Activated T-cell treated with anti-CD3 and anti-CD28 coated beads, Interleukin-2, amount 50 U/mL, for 4 hours (primary cell): ENCODE results near the gene CNEP1R1. TPM values are rescaled to one million over a fixed set of nuclear protein-coding genes. Genes with fewer than 3 reads are reported as not detected.
A peak's percentile ranks its signal among the peaks of the same experiment; 100 is the strongest.

Source experiments
- ATAC-seq, 2 donors: fragments of 200-7000 bp; cut with Tn5 transposase; one replicate each; pipeline ENCODE4 v1.10.0; 2021
- DNase-seq: peaks from one replicate; pipeline ENCODE4 v3.0.0-alpha.2; 2020
- H3K27me3 Mint-ChIP-seq: one replicate; pipeline ENCODE4 v1.8.0; 2021; ENCODE audit warnings: low read depth, mixed read lengths
- H3K36me3 Mint-ChIP-seq: one replicate; pipeline ENCODE4 v1.8.0; 2022; ENCODE audit warnings: mixed read lengths; ENCODE audit not compliant: insufficient read depth
- H3K4me1 Mint-ChIP-seq: one replicate; pipeline ENCODE4 v1.8.0; 2021; ENCODE audit warnings: low read depth, mixed read lengths
- H3K4me3 Mint-ChIP-seq: one replicate; pipeline ENCODE4 v1.8.0; 2021; ENCODE audit warnings: mild to moderate bottlenecking, moderate library complexity, mixed read lengths
- H3K9me3 Mint-ChIP-seq: one replicate; pipeline ENCODE4 v1.8.0; 2021; ENCODE audit warnings: mixed read lengths
- total RNA-seq, 3 donors: library from RNA; stranded (reverse); gene quantifications; one replicate each; pipeline ENCODE4 v1.2.1, GENCODE V29; 2021

CNEP1R1 gene
- total RNA-seq, 3 donors from 2014 or later = 16.2 to 20.0 (median 17.6) TPM

DNA sequence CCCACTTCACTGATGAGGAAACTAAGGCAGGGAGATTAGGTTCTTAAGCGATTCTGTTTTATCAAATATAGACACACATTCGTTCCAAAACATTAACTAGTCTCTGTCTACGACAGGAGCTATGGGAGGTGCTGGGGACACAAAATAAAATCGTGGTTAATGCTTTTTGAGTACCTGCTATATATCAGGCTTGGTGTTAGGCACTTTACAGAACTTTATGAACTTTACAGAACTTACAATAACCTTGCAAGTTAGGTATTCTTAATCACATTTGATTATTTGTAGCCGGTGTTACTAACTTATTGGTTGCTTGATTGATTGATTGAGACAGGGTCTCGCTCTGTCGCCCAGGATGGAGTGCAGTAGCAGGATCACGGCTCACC is 40.2 kb downstream of the CNEP1R1 start:
- peak overlapping the region; percentile 82 for H3K4me3 Mint-ChIP-seq
- H3K4me1 Mint-ChIP-seq = peaks cover 35% of the 10 kb centered on the region
- H3K27me3 Mint-ChIP-seq = no peaks in the 10 kb centered on the region
- no peaks in the 10 kb centered on the region for H3K9me3 Mint-ChIP-seq
- DNase-seq (no peak), ATAC-seq (no peak)
- H3K36me3 Mint-ChIP-seq = peaks cover 17% of the 10 kb centered on the region

DNA sequence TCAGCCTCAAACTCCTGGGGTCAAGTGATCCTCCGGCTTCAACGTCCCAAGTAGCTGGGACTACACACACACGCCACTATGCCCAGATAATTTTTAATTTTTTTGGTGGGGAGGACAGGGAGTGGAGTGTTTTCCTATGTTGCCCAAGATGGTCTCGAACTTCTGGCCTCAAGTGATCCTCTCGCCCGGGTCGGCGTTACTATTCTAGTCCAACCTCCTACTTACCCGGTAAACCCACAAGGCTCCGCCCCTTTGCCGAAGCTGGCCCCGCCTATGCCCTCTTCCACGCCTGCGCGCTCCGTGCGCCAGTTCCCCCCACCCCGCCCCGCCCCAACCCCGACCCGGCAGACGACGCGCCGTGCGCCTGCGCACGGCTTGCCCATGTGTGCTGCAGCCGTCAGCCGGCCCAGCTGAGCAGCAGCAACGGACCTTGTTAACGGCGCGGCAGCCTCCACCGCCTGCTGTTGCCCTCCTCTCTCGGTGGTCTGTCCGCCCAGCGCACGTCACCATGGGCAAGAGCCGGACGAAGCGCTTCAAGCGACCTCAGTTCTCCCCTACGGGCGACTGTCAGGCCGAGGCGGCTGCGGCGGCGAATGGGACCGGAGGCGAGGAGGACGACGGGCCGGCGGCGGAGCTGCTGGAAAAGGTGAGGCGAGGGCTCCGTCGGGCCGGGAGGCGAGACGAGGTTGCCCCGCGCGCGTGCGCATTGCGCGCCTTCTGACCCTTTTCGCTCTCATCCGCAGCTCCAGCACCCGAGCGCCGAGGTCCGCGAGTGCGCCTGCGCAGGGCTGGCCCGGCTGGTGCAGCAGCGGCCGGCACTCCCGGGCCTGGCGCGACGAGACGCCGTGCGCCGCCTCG is 40.8 kb downstream of the CNEP1R1 start, which contains the start of gene HEATR3:
Gene HEATR3 (plus strand): TSS at position 347 of the 858 bp plus-strand sequence. CDS start 162 bp downstream, at position 509.
- DNase-seq (peak; percentile 96), ATAC-seq (peak; percentile 89 to 91)
- Mint-ChIP-seq H3K36me3 (peaks cover 19% of the 10 kb centered on the region), H3K4me1 (peaks cover 37% of the 10 kb centered on the region), H3K27me3 (no peaks in the 10 kb centered on the region), H3K9me3 (no peaks in the 10 kb centered on the region), H3K4me3 (peak within 1 kb of the TSS; percentile 82)

DNA sequence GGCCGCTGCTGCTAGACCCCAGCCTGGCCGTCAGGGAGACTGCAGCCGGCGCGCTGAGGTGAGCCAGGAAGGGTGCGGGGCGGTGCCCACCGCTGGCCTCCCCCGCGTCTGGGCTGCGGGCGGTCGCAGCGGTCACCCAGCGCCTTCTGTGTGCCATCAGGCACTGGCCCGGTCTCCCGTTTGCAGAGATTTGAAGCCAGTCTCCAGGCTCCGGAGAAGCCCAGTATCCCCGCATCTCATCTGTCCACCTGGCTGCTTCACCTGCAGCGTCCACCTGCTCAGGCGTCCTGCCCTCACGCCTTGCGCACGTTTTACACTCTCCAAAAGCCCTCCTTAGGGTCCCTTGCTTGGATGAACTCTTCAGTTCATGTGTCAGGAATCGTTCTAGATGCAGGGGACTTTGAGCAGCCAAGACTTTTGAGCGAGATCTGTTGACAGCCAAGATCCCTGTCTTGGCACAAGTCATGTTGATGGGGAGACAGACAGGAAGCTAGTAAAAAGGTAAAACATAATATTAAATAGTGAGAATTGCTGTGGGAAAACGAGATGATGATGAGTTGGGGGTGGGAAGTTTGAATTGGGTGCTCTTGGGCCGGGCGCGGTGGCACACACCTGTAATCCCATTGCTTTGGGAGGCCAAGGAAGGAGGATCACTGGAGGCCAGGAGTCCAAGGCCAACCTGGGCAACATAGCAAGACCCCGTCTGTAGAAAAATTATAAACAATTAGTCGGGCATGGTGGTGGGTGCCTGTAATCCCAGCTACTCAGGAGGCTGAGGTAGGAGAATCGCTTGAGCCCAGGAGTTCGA is 41.7 kb downstream of the CNEP1R1 start:
- Mint-ChIP-seq H3K9me3 (no peaks in the 10 kb centered on the region), H3K4me1 (peaks cover 40% of the 10 kb centered on the region), H3K4me3 (peak overlapping the region; percentile 82), H3K27me3 (no peaks in the 10 kb centered on the region), H3K36me3 (peaks cover 23% of the 10 kb centered on the region)
- no peak for DNase-seq
- ATAC-seq = no peak

DNA sequence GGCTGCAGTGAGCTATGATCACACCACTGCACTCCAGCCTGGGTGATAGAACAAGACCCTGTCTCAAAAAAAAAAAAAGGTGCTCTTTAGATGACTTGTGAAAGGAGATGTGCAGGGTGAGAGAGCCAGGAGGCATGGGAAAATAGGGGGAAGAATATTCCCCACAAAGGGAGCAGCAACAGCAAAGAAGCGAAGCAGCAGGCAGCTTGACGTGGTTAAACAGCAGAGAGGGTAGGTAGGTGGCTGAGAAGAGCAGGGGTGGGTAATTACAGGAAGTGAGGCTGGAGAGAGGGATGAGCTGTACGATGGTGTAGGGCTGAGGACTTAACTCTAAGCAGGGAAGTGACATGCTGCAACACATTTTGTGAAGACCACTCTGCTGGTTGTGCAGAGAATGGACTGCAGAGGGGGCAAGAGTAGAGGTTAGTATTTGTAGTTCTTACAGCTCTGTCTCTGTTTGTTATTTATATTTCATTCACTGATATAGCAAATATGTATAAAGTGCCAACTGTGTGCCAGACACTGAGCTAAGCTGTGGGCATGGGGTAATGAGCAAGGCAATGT is 42.3 kb downstream of the CNEP1R1 start:
- no peaks in the 10 kb centered on the region for H3K9me3 Mint-ChIP-seq
- DNase-seq (no peak), ATAC-seq (peak in 1 of 2 donors; percentile 12)
- H3K27me3 Mint-ChIP-seq = no peaks in the 10 kb centered on the region
- peaks cover 26% of the 10 kb centered on the region for H3K36me3 Mint-ChIP-seq
- peaks cover 42% of the 10 kb centered on the region for H3K4me1 Mint-ChIP-seq
- H3K4me3 Mint-ChIP-seq = peak overlapping the region; percentile 82

DNA sequence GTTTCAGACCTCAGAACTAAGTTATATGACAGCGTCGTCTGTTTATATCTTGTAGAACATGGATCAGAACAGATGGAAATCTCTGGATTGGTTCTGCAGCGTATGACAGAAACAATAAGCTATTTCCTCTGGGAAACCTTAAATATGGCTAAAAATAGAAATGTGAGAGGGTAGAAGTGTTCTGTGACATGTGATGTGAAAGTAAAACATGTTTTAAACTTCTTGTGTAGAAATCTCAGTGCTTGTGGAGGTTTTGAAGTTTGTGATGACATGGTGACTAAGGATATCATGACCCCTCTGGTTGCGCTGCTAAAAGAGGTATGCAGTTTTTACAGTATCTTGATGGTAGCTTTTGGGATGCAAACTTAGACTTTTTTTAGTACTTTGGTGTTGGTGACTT is 43.5 kb downstream of the CNEP1R1 start:
- no peak for ATAC-seq
- Mint-ChIP-seq H3K36me3 (peaks cover 30% of the 10 kb centered on the region), H3K9me3 (no peaks in the 10 kb centered on the region), H3K4me3 (peak overlapping the region; percentile 82), H3K27me3 (no peaks in the 10 kb centered on the region), H3K4me1 (peaks cover 51% of the 10 kb centered on the region)
- no peak for DNase-seq

DNA sequence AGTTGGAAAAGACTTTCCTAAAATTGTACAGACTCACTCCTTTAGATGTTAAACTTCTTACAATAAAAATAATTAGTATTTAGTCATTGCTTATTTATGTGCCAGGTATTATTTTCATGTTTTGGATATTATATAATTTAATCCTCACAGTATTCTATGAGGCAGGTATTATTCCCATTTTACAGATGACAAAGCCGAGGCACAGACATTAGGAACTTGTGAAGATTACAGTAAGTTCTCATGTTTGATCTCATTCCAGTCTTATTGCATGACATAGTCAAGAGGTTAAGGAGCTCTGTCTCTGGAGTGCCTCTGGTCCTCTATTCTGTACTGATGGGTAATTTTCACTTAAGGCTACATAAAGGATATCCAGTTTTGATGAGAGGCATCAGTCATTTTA is 44.0 kb downstream of the CNEP1R1 start:
- peaks cover 51% of the 10 kb centered on the region for H3K4me1 Mint-ChIP-seq

DNA sequence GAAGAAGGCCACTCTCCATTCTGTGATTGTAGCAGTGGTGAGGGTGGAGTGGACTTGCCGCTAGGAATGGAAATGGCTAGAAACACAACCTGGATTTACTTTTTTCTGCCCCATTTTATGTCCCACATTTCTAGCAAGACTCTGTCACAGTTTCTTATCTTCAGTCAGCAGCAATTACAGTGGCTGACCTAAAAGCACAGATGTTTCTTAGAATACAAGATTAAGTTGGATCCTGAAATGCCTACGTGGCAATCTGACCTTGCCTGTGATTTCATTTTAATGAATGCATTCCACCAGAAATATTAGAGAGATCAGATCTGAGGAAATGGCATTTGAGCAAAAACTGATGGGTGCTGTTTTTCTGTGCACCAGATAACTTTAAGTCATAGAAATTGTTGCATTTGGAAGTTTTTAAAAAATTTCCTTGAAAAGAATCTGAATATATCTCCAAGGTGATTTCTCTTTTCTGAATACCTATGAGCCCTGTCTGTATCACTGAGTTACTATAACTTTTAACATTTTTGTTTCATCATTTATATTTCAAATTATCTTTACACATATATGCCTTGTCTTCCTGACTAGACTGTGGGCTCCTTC is 46.1 kb downstream of the CNEP1R1 start:
- H3K4me3 Mint-ChIP-seq = no peak overlapping the region
- no peak for ATAC-seq
- peaks cover 33% of the 10 kb centered on the region for H3K36me3 Mint-ChIP-seq
- H3K4me1 Mint-ChIP-seq = peaks cover 45% of the 10 kb centered on the region
- no peaks in the 10 kb centered on the region for H3K27me3 Mint-ChIP-seq
- no peaks in the 10 kb centered on the region for H3K9me3 Mint-ChIP-seq
- DNase-seq = no peak

More for the DNA sequence above, 44.0 kb downstream of the CNEP1R1 start:
- DNase-seq = no peak
- peaks cover 30% of the 10 kb centered on the region for H3K36me3 Mint-ChIP-seq
- no peak for ATAC-seq
- H3K27me3 Mint-ChIP-seq = no peaks in the 10 kb centered on the region
- H3K9me3 Mint-ChIP-seq = no peaks in the 10 kb centered on the region
- no peak overlapping the region for H3K4me3 Mint-ChIP-seq

DNA sequence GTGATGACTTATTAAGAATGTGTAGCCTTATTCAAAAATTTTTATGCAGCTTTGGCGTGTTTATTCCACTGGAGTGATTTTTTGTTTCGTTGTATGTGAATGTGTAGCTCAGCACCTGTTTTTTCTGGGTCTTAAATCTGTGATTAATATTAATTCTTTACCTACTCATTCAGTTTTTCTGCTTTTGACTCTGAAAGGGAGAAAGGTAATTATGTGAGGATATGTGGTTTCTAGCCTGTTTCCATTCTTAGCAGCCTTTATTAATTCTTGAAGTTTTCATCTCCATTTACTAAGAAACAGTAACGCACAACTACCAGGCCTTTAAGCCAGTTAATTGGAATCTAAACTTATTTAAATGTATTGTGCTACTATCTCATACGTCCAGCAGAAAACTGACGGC is 47.7 kb downstream of the CNEP1R1 start:
- Mint-ChIP-seq H3K27me3 (no peaks in the 10 kb centered on the region), H3K36me3 (peaks cover 36% of the 10 kb centered on the region), H3K4me1 (peaks cover 35% of the 10 kb centered on the region), H3K9me3 (no peaks in the 10 kb centered on the region), H3K4me3 (no peak overlapping the region)
- ATAC-seq (no peak), DNase-seq (no peak)

DNA sequence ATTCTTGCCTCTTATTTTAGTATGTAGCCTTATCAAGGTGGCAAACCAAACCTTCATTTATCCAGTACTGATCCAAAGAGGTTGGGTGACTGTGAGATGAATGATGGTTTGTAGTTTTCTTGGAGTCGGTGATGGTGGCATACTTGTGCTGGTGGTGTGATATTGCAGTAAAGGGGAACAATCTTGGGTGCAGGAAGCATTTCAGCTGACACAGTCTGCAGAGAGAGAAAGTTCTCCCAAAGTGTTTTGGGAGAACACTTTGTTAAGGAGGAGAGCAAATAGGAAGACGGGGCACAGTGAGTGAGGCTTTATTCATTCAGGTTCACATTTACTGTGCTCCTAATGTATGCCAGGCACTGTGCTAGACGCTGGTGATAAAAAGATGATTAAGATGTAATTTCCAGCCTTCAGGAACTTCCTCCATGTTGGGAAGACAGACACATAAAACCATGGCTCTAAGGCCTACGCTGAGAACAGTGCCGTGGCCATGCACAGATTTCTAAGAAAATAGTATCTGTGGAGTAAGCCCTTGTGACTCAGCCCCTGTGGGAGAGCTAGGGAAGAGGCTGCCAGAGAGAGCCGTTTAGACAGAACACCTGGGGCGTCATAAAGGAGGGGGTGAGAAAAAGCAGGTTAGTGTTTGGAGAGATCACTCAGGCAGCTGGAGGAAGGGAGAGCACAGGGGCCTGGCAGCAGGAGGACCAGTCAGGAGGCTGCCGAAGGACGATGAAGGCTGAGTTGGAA is 54.5 kb downstream of the CNEP1R1 start:
- no peaks in the 10 kb centered on the region for H3K27me3 Mint-ChIP-seq
- H3K9me3 Mint-ChIP-seq = no peaks in the 10 kb centered on the region
- peaks cover 37% of the 10 kb centered on the region for H3K36me3 Mint-ChIP-seq
- H3K4me3 Mint-ChIP-seq = no peak overlapping the region
- ATAC-seq (no peak), DNase-seq (no peak)
- peaks cover 7% of the 10 kb centered on the region for H3K4me1 Mint-ChIP-seq

DNA sequence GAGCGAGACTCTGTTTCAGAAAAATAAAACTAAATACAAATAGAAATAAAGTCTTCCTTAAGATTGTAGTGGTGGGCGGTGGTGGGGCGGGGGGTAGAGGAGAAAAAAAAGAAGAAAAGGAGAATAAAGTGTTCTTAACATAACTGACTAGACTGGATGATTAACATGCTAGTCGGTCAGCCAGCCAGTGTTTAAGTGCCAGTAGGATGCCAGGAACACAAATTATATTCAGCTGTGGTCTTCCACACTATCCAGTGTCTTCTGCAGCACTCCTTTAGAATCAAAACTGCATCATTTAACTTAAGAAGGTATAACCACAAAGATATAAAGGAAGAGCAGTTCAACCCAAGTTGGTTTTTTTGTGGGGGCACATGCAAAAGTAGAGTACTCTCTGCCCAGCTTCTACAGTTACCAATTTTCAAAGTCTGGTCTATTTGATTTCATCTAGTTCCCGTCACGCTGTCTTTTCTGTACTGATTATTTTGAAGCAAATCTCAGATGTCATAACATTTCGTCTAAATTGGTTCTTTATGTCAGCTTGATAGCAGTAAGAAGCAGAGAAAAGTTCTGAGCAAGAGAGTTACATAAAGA is 56.5 kb downstream of the CNEP1R1 start:
- Mint-ChIP-seq H3K4me1 (peaks cover 5% of the 10 kb centered on the region), H3K36me3 (peaks cover 49% of the 10 kb centered on the region), H3K4me3 (no peak overlapping the region), H3K27me3 (no peaks in the 10 kb centered on the region), H3K9me3 (no peaks in the 10 kb centered on the region)
- ATAC-seq (no peak), DNase-seq (no peak)

DNA sequence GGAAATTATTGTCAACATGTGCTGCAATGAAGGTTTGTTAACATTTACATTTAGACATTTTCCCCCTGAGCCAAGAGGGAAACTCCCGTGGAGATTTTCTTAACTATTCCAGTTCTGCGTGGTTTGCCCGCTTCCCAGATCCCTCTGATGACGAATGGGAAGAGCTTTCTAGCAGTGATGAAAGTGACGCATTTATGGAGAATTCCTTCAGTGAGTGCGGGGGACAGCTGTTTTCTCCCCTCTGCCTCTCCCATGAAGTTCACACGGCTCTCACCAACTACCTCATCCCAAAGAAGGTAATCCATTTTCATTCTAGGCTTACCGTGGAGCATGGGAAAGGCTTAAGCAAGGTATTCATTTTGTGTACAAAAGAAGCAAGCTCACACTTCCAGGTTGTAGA is 59.0 kb downstream of the CNEP1R1 start:
- no peak for DNase-seq
- no peaks in the 10 kb centered on the region for H3K9me3 Mint-ChIP-seq
- no peak for ATAC-seq
- no peak overlapping the region for H3K4me3 Mint-ChIP-seq
- no peaks in the 10 kb centered on the region for H3K27me3 Mint-ChIP-seq
- peaks cover 46% of the 10 kb centered on the region for H3K36me3 Mint-ChIP-seq
- peaks cover 2% of the 10 kb centered on the region for H3K4me1 Mint-ChIP-seq

DNA sequence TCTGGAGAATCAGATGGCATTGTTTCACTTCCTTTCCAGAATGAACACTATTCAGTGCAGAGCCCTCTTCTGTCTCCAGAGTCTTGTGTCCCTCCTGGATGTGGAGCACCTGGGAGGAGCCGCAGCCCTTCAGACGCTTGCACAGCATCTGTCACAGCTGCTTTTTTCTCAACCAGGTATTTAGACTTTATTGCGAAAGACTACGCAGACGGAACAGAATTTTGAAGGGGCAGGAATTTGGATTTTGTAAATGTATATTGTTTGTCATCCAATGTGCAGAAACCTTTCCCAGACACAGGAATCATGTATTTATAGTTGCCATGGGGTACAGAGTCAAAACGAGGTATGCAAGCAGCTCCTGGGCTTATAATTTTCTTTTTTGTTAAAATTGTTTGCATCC is 61.2 kb downstream of the CNEP1R1 start:
- DNase-seq (no peak), ATAC-seq (no peak)
- Mint-ChIP-seq H3K4me1 (no peaks in the 10 kb centered on the region), H3K4me3 (no peak overlapping the region), H3K36me3 (peaks cover 41% of the 10 kb centered on the region), H3K9me3 (no peaks in the 10 kb centered on the region), H3K27me3 (no peaks in the 10 kb centered on the region)
